Astrocyte (in vitro differentiated cells and primary cell): Measurements from ENCODE around the gene S1PR2. TPM values are rescaled to one million over a fixed set of nuclear protein-coding genes. Genes with fewer than 3 reads are reported as not detected.

Experiments used
- DNase-seq: peaks from one replicate; pipeline ENCODE4 v3.0.0-alpha.2; 2010; ENCODE audit warnings: low read depth
- FAIRE-seq: peaks from 2 replicates; lab custom pipeline; 2011; peaks lifted over from hg19 to GRCh38; lab: Jason Lieb, UNC
- H2AFZ ChIP-seq: 2 replicates; pipeline ENCODE4 v1.6.0; 2012; ENCODE audit warnings: low read depth, low read length, inconsistent platforms
- H3K27ac ChIP-seq: 2 replicates; pipeline ENCODE4 v1.5.1; 2011; ENCODE audit warnings: low read depth, low read length, inconsistent platforms
- H3K27me3 ChIP-seq: 2 replicates; pipeline ENCODE4 v1.6.0; 2011; ENCODE audit warnings: low read length, inconsistent platforms; ENCODE audit not compliant: insufficient read depth
- H3K36me3 ChIP-seq: 2 replicates; pipeline ENCODE4 v1.5.1; 2011; ENCODE audit warnings: low read length, inconsistent platforms; ENCODE audit not compliant: insufficient read depth
- H3K4me1 ChIP-seq: 2 replicates; pipeline ENCODE4 v1.5.1; 2011; ENCODE audit warnings: low read length, inconsistent platforms; ENCODE audit not compliant: insufficient read depth
- H3K4me2 ChIP-seq: 2 replicates; pipeline ENCODE4 v1.6.0; 2012; ENCODE audit warnings: low read length, inconsistent platforms
- H3K4me3 ChIP-seq: 2 replicates; pipeline ENCODE4 v1.5.1; 2011; ENCODE audit warnings: low read depth, mild to moderate bottlenecking, low read length, inconsistent platforms; ENCODE audit not compliant: insufficient read depth
- H3K79me2 ChIP-seq: 2 replicates; pipeline ENCODE4 v1.6.0; 2012; ENCODE audit warnings: mild to moderate bottlenecking, low read length, inconsistent platforms; ENCODE audit not compliant: insufficient read depth
- H3K9ac ChIP-seq: 2 replicates; pipeline ENCODE4 v1.6.0; 2012; ENCODE audit warnings: mild to moderate bottlenecking, low read length, inconsistent platforms
- H3K9me3 ChIP-seq: 2 replicates; pipeline ENCODE4 v1.5.1; 2012; ENCODE audit warnings: low read depth, mild to moderate bottlenecking, low read length, inconsistent platforms; ENCODE audit not compliant: insufficient read depth
- H4K20me1 ChIP-seq: 2 replicates; pipeline ENCODE4 v1.6.0; 2012; ENCODE audit warnings: low read length, inconsistent platforms; ENCODE audit not compliant: insufficient read depth
- H3K27ac Mint-ChIP-seq: one replicate; pipeline ENCODE4 v1.8.0; 2021; ENCODE audit warnings: mild to moderate bottlenecking, mixed read lengths; ENCODE audit not compliant: unreplicated experiment
- H3K27me3 Mint-ChIP-seq: one replicate; pipeline ENCODE4 v1.8.0; 2021; ENCODE audit warnings: low read depth, mixed read lengths; ENCODE audit not compliant: unreplicated experiment
- H3K36me3 Mint-ChIP-seq: one replicate; pipeline ENCODE4 v1.8.0; 2021; ENCODE audit warnings: low read depth, mixed read lengths; ENCODE audit not compliant: unreplicated experiment
- H3K4me1 Mint-ChIP-seq: one replicate; pipeline ENCODE4 v1.8.0; 2021; ENCODE audit warnings: low read depth, mixed read lengths; ENCODE audit not compliant: unreplicated experiment
- H3K4me3 Mint-ChIP-seq: one replicate; pipeline ENCODE4 v1.8.0; 2021; ENCODE audit warnings: mild to moderate bottlenecking, moderate library complexity, mixed read lengths; ENCODE audit not compliant: unreplicated experiment
- H3K9me3 Mint-ChIP-seq: one replicate; pipeline ENCODE4 v1.8.0; 2021; ENCODE audit warnings: mild to moderate bottlenecking, mixed read lengths; ENCODE audit not compliant: unreplicated experiment
- CTCF ChIP-seq: IDR thresholded peaks from 2 replicates; pipeline ENCODE4 v1.5.1; 2011; ENCODE audit warnings: low read depth, mild to moderate bottlenecking, inconsistent platforms, low read length, moderate library complexity; ENCODE audit not compliant: insufficient read depth
- EZH2 ChIP-seq: IDR thresholded peaks from 2 replicates; pipeline ENCODE4 v1.6.1; 2012; ENCODE audit warnings: mild to moderate bottlenecking, low read length, inconsistent platforms; ENCODE audit not compliant: insufficient read depth
- total RNA-seq: library from RNA; stranded (reverse); gene quantifications from 2 replicates; pipeline ENCODE4 v1.2.1, GENCODE V29; 2021

S1PR2 gene
- total RNA-seq, 1 donor from 2014 or later = 15.7 TPM

- Histone ChIP-seq H4K20me1 (no peaks in the 10 kb centered on the region), H3K36me3 (no peaks in the 10 kb centered on the region), H3K9ac (peak overlapping the region; percentile 19), H3K27ac (peak overlapping the region; percentile 55), H3K4me2 (peak overlapping the region; percentile 21), H3K27me3 (no peaks in the 10 kb centered on the region), H3K79me2 (no peaks in the 10 kb centered on the region), H3K9me3 (no peaks in the 10 kb centered on the region), H3K4me3 (no peak overlapping the region), H3K4me1 (peaks cover 19% of the 10 kb centered on the region), H2AFZ (peak overlapping the region; percentile 71)
- FAIRE-seq = no peak
- Mint-ChIP-seq H3K27ac (peak overlapping the region; percentile 18), H3K36me3 (peaks cover 2% of the 10 kb centered on the region), H3K4me3 (peak overlapping the region; percentile 14), H3K9me3 (peaks cover 9% of the 10 kb centered on the region), H3K4me1 (peaks cover 11% of the 10 kb centered on the region), H3K27me3 (peaks cover 3% of the 10 kb centered on the region)
- no peak for DNase-seq
- TF ChIP-seq EZH2 (no peak), CTCF (no peak)
Observed at GRCh38 chr19:10207026-10207425, 24.1 kb downstream of the S1PR2 start.

GRCh38 chr19:10206226-10206885 is 24.8 kb downstream of the S1PR2 start:
- TF ChIP-seq CTCF = no peak
- TF ChIP-seq EZH2 = no peak
- Histone ChIP-seq H3K4me2 (peak overlapping the region; percentile 21), H3K4me1 (peaks cover 19% of the 10 kb centered on the region), H3K36me3 (no peaks in the 10 kb centered on the region), H3K9me3 (no peaks in the 10 kb centered on the region), H3K27me3 (no peaks in the 10 kb centered on the region), H3K27ac (peak overlapping the region; percentile 55), H3K4me3 (no peak overlapping the region), H4K20me1 (no peaks in the 10 kb centered on the region), H3K9ac (peak overlapping the region; percentile 19), H3K79me2 (no peaks in the 10 kb centered on the region), H2AFZ (peak overlapping the region; percentile 71)
- peak; percentile 83 for DNase-seq
- Mint-ChIP-seq H3K4me3 (no peak overlapping the region), H3K27ac (no peak overlapping the region), H3K36me3 (peaks cover 2% of the 10 kb centered on the region), H3K9me3 (peaks cover 9% of the 10 kb centered on the region), H3K4me1 (peaks cover 11% of the 10 kb centered on the region), H3K27me3 (peaks cover 3% of the 10 kb centered on the region)
- no peak for FAIRE-seq

- no peak overlapping the region for H3K4me3 Mint-ChIP-seq
Observed at GRCh38 chr19:10205636-10206035, 25.5 kb downstream of the S1PR2 start.

More at GRCh38 chr19:10205636-10206035, 25.5 kb downstream of the S1PR2 start:
- FAIRE-seq = no peak
- H3K4me1 Mint-ChIP-seq = peaks cover 11% of the 10 kb centered on the region
- TF ChIP-seq EZH2 = no peak
- TF ChIP-seq CTCF = no peak
- no peaks in the 10 kb centered on the region for H3K27me3 ChIP-seq
- H3K27ac ChIP-seq = no peak overlapping the region
- DNase-seq = no peak
- H3K27ac Mint-ChIP-seq = no peak overlapping the region
- H2AFZ ChIP-seq = no peak overlapping the region
- H3K4me3 ChIP-seq = no peak overlapping the region
- H3K79me2 ChIP-seq = no peaks in the 10 kb centered on the region
- no peaks in the 10 kb centered on the region for H4K20me1 ChIP-seq
- H3K4me1 ChIP-seq = peaks cover 19% of the 10 kb centered on the region
- no peak overlapping the region for H3K4me2 ChIP-seq
- peaks cover 2% of the 10 kb centered on the region for H3K36me3 Mint-ChIP-seq
- H3K27me3 Mint-ChIP-seq = peaks cover 5% of the 10 kb centered on the region
- no peaks in the 10 kb centered on the region for H3K9me3 ChIP-seq
- no peaks in the 10 kb centered on the region for H3K36me3 ChIP-seq
- no peak overlapping the region for H3K9ac ChIP-seq
- H3K9me3 Mint-ChIP-seq = peaks cover 9% of the 10 kb centered on the region
